CD1c-positive myeloid dendritic cell (primary cell): ENCODE data around the gene ZNF33A.
"Not testable (repeated sequence)": the region's sequence is repeated elsewhere in the genome, so short reads cannot be mapped to it uniquely, and the experiment has no call there.

ENCODE experiments used
- DNase-seq: peaks from one replicate; pipeline ENCODE4 v3.0.0-alpha.2; 2016; ENCODE audit errors: extremely low spot score

Gene ZNF33A

DNA sequence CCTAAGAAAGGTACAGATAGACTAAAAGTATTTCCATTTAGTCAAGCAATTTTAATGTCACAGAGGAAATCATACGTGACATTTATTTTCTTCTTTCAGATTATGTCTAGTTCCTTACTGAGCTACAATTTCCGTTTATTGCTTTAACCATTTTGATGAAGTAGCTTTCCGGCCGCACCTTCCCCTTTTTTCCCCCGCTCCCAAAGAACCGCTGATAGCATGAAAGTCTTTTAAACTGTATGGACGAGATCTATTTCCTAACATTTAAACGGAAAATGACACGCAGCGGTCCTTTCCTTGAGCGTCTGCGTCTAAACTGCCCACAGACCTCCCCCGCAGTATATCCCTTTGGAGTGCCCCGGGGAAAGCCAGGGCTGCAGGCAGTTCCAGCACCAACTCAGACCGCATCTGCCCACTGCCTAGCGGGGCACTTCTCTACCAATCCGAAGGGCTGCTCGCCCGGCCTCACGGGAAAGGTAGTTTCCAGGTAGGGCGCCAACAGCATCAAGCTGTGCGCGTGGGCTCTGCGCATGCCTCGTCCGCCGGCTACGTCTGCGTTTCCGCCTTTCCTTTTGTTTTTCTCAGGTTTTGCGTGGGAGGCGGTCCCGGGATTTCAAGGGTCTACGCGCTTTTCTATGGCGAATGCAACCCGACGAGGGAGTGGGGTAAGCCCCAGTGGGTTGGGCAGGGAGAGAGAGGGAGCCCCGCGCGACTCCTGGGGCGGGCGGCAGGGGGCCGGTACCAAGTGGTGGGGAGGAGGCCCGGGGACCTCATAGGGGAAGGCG lies at the start of gene ZNF33A:
Gene ZNF33A (plus strand): TSS at position 557 of the 785 bp plus-strand sequence. CDS start 1,667 bp downstream, outside the sequence.
- DNase-seq: peak; percentile 97

- no peak for DNase-seq
These were observed 45.5 kb upstream of the ZNF33A start for GRCh38 chr10:37965006-37965405.

DNA sequence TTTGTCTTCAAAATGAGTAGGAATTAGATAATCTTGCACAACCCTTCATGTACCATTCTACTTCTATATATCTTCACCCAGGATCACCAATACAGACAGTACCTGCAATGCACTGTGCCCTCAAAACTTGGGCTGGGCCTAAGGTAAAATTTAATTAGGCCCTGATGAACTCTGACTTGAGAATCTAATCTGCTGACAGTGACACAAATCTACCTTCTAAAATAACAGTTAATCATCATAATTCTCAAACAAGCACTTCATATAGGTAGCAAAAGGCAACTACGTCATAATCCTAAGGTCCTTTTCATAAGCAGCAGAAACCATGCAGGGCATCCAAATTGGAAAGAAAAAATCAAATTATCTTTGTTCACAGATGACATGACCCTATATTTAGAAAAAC lies 38.1 kb upstream of the ZNF33A start:
- DNase-seq: no peak

DNA sequence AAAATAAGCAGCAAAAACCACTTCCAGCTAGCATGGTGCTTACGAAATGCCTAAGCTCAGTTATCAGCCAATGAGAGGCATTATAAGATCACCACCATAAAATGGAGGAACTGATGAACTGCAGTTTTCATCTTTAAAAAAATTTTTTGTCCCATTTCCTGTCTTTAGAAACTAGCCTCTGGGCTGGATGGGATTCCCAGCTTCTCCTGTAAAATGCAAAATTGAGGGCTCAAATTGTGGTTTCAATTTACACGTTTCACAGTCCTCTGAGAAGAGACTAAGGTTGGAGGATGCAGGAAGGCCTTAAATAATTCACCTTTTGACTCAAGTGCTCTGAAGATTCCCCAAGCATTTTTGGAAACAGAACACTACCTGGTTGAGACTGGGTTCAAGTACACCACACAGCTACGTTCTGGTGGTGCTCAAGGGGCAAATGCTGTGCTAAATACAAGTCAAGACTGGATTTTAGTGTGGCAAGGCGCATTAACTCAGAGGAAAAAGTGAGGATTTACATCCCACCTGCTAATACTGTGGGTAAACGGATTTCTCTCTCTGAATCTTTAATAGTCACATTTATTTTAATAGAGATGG lies 35.0 kb upstream of the ZNF33A start:
- DNase-seq: peak; percentile 47

DNA sequence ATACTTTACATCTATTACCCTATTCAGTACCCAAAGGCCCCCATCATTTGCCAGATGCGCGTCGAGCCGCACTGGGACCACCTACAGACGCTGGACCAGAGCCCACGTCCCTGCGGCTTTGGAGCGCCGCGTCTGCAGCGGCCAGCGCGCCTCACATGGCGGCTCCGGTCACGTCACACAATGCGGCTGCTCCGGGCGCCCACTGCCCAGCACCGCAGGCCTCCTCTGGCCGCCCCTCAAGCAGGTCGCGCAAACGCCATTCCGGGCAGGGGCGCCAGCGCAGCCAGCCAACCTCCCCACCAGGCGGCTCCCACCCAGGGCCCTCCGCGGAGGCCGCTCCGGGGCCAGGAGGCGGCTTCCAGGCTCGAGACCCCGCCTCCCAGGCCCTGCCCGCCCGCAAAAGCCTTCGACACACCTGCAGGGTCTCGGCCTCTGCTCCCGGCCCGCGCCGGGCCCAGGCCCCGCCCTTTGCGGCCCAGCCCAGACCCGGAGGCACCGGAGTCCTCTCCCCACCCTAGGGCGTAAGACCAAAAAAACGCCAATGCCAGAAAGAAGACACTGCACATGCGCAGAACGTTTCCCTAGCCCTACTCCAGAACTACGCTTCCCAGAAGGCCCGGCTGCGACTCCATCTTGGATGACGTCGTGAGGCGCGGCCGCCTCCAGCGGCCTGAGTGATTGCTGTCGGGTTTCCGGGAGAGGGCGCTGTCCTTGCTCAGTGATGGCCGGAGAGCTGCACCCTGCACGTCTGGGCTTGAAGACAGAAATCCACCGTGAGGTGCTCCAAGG lies 34.2 kb upstream of the ZNF33A start, which contains the start of gene ZNF25:
Gene ZNF25 (minus strand): TSS at position 557 of the 789 bp plus-strand sequence. CDS start 4,925 bp downstream, outside the sequence.
- peak; percentile 100 for DNase-seq

GRCh38 chr10:37976880-37977203 lies 33.6 kb upstream of the ZNF33A start:
- no peak for DNase-seq

DNA sequence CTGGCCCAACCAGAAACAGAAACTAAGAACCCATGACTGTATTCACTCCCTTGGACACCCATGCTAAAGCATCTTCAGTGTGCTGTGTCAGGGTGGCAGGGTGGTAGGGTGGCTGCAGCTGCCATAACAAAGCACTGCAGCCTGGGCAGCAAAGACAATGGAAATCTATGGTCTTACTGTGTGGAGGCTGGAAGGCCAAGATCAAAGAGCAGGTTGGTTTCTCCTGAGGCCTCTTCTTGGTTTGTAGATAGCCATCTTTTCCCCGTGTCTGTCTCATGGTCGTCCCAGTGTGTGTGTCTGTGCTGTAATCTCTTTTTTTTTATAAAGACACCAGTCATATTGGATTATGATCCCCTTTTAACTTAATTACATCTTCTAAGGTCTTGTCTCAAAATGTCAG lies 18.8 kb upstream of the ZNF33A start:
- DNase-seq: no peak

DNA sequence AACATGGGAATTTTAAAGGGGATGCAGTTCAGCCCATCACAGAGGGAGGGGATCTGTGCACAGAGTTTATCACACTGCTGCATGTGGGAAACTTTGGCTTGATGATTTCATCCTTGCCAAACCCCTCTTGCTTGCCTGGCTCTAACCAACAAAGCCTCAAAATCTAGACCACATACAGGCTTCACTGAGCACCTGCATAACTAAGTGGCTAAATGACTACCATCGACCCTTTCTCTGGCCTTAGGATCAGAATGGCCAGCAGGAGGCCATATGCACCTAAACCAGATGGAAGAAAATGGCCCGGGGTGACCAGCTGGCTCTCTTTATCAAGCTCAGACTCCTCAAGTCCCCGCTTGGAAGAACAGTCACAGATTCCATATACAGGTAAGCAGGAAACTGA lies 18.4 kb upstream of the ZNF33A start:
- no peak for DNase-seq

- DNase-seq: not testable (repeated sequence)
These were observed 11.6 kb upstream of the ZNF33A start for GRCh38 chr10:37998920-37999319.

GRCh38 chr10:38000474-38000873 lies 10.0 kb upstream of the ZNF33A start:
- DNase-seq: not testable (repeated sequence)

DNA sequence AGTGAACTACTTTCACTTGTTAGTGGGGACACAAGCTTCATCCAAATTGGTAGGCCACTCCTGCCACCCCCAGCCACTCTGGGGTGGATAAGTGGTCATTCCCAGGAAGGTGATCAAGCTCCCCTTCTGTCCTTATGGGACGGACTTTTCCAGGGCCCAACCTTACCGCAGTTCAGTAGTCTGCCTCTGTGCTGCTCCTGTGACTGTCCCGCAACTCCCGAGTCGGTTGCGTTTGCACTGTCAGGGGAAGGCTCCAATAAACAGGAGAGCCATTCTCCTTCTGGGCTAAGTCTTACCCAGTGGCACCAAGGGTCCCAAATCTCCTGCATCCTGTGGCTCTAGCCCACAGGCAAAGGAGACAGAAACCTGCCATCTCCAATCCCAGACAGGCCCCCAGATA lies 7.4 kb upstream of the ZNF33A start:
- DNase-seq: no peak

- no peak for DNase-seq
These were observed 6.9 kb upstream of the ZNF33A start for GRCh38 chr10:38003588-38003987.

DNA sequence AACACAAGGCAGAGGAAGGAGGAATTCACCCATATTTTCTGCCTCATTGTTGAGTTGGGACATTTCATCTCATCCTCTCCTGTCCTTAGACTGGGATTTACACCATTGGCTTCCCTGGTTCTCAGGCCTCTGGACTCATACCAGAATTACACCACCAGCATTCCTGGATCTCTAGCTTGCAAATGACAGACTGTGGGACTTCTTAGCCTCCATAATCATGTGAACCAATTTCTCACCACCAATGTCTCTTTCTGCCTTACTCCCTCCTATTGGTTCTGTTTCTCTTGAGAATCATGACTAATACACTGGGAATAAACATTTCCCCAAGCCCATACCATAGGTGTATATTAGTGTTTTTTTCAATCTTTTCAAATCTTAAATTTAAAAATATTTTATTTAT lies 2.9 kb upstream of the ZNF33A start:
- DNase-seq: peak; percentile 39

- peak; percentile 64 for DNase-seq
These were observed 2.5 kb upstream of the ZNF33A start for GRCh38 chr10:38007991-38008390.

DNA sequence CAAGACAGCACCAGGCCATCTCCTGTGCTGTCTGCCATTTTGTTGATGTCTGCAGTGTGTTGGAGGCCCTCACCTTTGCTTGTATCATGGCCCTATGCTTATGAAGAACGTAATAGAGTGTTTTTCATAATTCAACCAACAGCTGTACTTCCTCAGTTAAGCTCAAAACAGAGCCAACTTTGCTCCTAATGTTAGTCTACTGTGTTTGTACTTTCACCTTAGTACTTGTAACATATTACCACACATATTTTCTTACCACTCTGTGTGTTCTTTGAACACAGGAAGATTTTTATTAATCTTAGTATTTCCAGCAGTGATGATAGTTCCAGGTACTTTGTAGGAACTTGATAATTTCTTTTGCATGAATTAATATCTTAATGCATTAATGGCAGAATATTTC lies 5.9 kb downstream of the ZNF33A start:
- no peak for DNase-seq

- not testable (repeated sequence) for DNase-seq
These were observed 8.6 kb downstream of the ZNF33A start for GRCh38 chr10:38019124-38019523.

DNA sequence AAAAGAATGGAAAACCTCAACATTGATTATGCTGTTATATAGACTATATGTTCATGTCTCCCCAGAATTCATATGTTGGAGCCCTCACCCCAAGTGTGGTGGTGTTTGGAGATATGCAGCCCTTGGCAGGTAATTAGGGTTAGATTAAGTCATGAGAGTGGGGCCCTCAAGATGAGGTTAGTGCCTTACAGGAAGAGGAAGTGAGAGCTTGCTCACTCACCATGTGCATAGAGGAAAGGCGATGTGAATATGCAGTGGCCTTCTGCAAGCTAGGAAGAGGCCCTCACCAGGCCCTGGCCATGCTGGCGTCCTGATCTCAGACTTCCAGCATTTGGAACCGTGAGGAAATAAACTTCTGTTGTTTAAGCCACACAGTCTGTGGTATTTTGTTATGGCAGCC lies 14.8 kb downstream of the ZNF33A start:
- DNase-seq: peak; percentile 19

GRCh38 chr10:38027986-38028385 lies 17.5 kb downstream of the ZNF33A start:
- no peak for DNase-seq

- no peak for DNase-seq
These were observed 22.4 kb downstream of the ZNF33A start for GRCh38 chr10:38032886-38033285.

- DNase-seq: peak; percentile 14
These were observed 27.8 kb downstream of the ZNF33A start for GRCh38 chr10:38038107-38038931.

DNA sequence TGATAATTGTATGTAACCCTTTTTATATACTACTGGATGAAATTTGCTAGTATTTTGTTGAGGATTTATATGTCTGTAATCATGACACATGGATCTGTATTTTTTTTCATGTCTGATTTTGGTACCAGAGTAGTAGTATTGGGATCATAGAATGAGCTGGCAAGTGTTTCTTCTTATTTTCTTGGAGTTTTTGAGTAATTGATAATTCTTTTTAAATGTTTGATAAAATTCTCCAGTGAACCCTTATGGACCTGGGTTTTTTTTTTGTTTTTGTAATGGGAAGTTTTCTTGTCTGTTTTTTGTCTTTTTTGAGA lies 28.4 kb downstream of the ZNF33A start:
- no peak for DNase-seq

DNA sequence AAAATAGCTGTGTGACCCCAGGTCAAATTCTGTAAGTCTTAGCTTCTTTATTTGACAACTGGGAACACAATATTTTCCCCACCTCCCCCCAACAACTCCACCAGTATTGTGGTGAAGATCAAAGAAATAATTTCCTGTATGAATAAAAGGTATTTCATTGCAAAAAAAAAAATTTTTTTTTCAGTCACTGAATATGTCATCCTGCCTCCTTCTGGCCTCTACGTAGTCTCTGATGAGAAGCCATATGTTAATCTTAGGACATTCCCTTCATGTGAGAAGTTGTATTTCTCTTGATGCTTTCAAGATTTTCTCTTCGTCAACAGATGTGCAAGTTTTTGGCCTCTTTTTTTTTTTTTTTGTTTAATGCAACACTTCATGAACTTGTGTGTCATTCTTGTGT lies 33.0 kb downstream of the ZNF33A start:
- no peak for DNase-seq
